NCI-H226 (cell line): ENCODE measurements around the gene LRRC47.

ENCODE experiments used
- DNase-seq: peaks from one replicate; pipeline ENCODE4 v3.0.0-alpha.2; 2015

Gene LRRC47

DNA sequence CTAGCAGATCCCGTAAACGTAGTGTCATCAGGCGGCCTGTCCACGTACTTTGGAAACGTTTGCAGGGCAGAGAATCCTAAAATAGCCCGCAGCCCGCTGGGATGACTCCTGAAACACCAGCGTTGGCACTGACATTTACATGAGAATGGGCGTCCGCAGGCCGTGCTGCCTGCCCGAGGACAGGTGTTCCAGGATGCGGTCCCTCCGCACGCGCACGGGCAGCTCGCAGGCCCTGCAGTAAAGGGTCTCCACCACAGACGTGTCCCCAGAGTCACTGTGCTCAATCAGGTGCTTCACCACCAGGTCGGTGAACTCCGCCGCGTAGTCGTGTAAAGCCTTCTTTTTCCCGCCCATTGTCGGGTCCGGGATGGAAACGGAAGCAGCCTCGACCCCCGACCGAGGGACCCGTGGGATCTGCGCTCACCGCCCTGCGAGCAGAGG, 49.9 kb downstream of the LRRC47 start:
- DNase-seq = no peak

DNA sequence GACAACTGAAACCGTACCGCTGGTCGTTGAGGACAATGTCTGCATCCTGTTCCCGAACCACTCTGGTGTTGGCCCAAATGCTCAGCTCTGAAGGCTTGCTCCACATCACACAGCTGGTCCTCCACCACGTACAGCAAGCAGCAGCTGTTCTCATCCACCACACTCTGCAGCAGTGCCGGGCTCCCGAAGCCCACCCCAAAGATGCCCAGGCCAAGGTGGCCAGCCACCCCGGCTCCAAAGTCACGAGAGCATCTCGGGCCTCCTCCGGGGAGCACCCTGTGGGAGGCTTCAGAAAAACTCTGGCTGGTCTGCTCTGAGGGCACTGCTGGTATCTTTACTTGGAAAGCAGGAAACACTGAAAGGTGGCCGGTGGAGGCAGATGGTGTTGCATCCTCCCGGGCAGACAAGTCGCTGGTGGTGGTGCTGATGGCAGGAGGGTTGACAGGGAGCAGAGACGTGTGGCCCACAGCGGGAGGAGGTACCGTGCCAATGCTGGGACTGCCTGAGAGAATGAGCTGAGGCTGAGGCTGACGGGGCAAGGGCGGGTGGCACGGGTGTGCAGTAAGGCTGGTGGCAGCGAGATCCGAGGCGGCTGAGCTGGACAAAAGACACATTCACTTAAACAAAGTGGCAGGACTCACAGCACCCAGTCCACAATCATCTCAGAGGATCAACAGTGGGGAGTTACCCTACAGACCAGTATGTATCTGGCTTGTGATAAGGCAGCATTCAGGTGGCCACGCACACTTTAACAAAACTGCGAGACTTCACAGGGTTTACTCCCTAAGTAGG, 50.5 kb downstream of the LRRC47 start:
- DNase-seq = no peak

DNA sequence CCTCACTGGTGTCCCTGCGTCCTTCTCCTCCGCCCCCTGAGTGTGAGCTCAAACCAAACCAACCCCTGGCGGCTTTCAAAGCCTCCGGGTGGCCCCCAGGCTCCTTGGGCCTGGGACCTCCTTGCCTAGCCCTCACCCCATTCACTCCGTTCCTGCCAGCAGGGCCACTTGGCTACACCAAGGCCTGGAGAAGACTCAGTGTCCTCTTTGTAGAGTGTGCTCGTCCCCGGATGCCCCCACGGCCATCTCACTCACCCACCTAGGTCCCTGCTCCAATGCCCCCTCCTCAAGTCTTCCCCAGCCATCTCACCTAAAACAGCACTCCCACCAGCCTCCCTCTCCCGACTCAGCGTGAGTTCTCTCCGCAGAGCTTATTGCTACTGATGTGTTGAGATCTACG, 51.2 kb downstream of the LRRC47 start:
- no peak for DNase-seq

DNA sequence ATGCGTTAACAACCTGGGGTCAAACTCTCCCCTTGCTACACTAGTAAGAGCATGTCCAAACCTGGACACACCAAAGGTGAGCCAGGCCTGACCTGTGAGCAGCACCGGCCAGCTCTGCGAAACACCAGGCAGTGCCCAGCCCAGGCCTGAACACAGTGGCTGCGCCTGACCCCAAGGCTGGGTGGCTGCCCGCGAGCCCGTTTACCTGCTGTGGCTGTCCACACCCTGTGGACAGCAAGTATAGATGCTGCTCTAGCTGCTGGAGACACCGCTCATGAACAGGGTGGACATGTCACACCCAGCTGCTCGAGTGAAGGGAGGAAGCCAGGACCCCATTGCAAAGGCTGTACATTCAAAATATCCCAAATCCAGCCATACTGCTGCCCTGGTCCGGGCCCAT, 51.7 kb downstream of the LRRC47 start:
- no peak for DNase-seq

DNA sequence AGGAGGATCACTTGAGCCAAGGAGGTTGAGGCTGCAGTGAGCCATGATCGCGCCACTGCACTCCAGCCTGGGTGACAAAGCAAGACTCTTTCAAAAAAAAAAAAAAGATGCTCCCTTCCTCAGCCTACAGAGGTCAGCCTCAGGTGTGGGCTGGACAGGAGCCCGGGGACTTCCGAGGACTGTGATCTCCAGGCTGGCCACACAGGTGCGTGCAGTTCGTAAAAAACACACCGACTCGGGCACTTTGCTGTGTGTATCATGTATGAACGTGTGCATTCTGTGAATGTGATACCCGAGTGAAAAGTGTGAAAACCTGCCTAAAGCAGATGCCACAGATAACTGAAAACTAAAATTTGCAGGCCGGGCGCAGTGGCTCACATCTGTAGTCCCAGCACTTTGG, 52.5 kb downstream of the LRRC47 start:
- DNase-seq = no peak

DNA sequence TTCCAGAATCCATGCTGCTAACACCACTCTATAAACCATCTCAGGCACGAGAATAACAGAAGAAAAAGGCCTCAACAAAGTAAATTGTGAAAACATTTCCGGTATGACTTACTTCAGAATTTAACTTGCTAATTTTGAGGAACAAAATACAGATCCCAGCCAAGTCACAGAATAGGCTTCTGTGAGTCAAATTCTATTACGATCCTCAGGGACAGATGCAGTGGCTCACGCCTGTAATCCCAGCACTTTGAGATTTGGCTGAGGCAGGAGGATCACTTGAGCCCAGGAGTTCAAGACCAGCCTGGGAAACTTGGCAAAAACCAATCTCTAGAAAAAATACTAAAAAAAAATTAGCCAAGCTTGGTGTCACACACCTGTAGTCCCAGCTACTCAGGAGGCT, 52.9 kb downstream of the LRRC47 start:
- no peak for DNase-seq

DNA sequence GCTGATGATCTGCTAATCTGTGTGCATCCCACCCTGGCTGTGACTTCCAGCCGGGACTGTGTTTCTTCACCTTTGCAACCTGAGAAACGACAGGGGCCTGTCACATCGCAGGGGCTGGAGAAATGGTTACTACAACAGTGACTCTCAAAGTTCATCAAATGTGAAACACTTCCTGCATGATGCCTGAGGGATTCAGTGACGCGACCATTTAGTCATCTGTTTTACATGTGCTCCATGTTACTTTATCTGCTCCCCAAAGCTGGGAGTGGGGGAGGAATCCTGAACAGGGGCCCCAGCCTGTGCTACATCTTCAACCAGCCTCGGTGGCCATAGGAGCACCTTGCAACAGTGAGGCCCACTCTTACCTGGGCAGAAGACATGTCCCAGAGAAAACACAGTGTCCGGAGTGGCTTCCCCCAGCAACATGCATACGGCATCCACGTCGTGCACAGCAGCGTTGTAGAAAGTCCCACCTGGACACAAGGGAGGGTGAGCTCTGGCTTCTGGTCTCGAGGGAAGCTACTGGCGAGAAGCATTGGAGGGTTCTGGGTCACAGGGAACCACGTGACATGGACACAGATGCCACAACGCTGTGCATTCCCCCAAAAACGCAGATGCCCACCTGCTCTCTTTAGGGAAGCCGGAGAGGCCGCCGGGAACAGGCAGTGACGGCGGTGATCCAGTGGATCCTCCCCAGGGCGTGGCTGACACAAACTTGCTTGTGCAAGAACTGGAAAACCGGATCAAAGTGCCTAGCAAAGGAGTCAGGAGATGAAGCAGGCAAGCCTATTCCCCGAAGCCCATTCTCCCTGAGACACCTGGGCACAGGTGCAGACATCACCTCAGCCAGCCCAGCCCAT, 53.6 kb downstream of the LRRC47 start:
- DNase-seq = no peak

DNA sequence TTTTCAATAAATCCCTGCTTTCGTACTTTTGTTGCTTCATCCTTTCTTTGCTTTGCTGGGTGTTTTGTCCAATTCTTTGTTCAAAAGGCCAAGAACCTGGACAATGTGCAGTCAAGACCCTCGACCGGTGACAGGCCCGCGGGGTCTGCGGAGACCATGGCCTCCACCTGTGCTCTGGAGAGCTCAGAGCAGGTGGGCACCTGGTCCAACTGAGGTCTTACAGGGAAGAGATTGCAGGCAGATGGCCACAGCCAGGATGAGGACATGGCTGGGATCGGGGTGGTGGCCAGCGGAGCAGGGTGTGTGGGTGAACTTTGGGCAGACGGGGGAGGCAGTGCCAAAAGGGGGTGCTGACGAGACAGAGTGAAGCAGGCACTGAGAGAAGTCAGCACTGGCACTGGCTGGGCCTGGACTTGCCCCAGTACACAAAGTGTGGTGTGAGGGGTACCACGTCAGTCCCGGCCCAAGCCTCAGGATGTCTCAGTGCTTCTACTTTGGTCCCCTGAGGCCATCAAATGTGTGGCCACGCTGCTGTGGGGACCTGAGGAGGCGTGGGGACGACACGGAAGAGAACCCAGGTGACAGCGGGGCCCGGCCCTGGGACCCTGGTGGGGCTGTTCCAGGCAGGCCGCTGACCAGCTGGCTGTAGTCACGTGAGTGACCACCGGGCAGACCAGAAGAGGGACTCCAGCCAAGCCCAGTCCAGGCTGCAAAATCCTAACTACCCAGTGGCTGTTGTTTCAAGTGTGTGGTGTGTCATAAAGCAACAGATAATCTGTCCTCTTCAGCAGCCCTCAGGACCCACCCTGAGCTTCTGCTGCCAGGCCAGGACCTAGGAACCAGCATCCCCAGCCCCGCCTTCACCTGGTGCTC, 54.5 kb downstream of the LRRC47 start:
- no peak for DNase-seq

DNA sequence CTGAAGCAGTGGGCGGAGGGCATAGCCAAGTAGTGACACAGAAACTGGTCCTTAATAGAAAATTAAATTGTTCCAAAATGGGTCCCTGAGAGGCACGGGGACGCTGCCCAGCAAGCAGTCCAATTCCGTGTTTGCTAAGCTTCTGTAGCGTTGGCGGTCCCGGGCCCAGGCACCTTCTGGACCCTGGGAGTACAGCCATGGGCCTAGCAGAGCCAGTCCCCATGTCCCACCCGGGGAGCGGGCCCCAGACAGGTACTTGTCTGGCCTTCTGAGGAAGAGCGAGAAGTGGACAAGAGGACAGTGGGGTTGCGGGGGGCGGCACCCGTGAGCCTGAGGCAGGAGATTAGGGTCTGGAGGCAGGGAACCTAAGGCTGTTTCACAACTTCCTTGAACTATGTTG, 55.5 kb downstream of the LRRC47 start:
- no peak for DNase-seq

DNA sequence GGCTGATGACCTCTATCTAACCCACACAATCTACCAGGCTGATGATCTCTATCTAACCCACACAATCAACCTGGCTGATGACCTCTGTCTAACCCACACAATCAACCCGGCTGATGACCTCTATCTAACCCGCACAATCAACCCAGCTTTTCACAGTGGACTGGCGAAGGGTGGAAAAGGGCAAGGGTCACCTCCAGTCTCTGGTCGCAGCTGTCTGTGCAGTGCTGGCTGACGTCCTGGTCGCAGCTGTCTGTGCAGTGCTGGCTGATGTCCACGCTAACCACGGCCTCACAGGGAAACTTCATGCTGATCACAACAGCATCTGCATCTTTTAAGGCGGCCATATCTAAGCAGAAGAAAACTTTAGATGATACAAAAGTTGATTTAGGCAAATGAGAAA, 56.3 kb downstream of the LRRC47 start:
- no peak for DNase-seq

DNA sequence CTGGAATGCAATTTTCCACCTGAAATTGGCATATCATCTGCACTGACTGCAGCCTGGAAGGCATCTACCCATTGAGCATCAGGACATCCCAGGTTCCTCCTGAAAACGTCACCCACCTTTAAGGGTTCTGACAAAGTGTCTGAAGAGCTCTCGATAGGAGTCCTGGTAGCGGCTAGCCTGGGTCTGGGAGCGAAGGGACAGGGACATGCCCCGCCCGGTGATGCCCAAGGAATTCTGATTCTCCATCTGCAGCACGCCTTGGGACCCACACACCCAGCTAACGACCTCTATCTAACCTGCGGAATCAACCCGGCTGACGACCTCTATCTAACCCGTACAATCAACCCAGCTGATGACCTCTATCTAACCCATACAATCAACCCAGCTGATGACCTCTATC, 57.4 kb downstream of the LRRC47 start:
- no peak for DNase-seq

DNA sequence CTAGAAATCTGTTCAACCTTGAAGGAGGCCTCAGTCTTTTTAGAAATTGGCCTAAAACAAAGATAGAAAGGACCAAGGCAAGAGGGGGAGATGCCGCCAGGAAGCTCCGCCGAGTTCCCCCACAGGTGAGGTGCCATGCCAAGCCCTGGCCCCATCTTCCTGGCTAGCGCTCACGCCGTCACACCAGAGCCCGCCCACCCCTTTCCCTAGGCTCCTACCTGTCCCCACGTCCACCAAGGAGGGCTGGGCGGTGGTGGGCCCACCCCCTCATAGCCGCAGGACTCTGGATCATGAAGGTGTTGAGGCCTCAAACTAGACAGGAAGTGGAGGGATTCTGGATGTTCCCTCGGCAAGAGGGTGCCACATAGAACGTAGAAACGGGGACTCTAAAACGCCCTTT, 59.6 kb downstream of the LRRC47 start:
- no peak for DNase-seq

DNA sequence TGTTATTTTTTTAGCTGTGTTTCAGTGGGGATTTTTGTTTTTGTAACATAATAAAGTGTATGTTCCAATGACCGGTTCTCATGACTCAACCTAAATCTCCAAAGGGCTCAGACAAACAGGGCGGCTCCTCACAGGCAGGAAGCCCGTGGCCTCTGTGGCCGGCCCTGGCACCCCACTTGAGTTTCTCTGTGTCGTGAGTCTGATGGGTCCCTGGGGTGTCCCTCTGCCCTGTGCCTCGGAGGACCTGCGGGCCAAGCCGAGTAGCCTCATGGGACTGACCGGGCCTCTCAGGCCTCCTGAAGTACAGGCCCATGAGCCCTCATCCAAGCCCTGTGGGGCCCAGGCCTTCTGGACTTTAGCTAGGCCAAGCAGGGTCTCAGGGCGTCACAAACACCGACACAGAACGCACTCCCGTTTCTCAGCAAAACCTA, 60.2 kb downstream of the LRRC47 start:
- DNase-seq = no peak

DNA sequence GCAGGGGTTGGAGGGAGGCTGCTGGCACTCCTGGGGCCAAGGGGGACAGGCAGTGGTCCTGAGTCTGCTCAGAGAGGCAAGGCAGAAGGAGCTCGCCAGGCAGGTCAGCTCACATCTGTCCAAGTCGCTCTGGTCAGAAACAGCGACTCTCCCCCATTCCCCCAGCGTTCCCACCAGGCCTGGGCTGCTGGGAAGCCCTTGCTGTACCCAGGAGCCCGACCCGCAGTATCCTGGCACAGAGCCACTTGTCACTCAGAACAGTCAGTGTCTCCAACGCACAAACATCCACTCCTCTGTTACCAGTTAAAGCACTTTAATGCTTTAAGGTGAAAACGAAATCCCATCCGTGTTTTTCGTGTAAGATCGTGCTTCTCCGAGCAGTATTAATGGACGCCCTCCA, 60.6 kb downstream of the LRRC47 start:
- DNase-seq = no peak

DNA sequence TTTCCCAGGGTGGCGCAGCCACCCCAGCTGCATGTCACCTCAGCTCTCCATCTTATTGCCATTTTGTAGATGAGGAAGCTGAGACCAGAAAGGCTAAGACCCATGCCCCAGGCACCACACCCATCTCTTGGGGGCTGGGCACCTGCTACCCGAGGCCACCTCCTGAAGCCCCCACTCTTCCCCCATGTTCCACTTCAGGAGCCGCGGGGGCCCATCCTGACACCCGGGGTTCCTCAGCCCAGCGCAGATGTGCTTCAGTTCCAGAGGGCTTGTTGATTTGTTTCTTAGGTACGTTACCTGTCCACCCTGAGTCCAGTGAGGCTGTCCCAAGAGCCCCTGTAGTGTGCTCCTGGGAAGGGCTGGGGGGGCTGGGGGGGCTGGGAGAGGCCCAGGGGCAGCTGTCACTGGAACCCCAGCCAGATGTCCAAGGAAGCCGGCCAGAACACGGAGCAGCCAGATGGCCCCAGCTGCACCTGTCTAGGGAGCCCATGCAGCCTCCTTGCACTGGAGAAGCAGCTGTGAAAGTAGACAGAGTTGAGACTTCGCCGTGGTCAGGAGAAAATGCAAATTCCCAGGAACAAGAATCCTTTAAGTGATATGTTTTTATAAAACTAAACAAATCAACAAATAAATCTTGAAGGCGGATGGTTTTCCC, 61.1 kb downstream of the LRRC47 start:
- DNase-seq = no peak

DNA sequence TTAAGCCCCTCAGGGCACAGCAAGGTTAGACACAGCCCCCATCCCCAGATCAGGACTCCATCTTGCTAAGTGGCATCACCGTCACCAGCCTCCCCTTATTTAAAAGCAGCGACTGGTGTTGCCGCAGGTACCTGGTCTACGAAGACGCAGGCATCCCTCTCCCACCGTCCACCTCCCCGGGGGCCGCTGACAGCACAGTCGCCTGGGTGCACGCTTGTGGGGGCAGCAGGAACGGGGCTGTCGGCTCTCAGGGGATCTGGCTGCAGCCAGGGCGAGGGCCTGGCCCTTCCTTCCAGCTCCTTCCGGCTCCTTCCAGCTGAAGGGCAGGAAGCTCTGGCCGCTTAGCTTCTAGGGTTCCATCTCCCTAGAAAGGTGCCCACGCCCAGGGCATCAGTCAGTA, 61.7 kb downstream of the LRRC47 start:
- DNase-seq = no peak

DNA sequence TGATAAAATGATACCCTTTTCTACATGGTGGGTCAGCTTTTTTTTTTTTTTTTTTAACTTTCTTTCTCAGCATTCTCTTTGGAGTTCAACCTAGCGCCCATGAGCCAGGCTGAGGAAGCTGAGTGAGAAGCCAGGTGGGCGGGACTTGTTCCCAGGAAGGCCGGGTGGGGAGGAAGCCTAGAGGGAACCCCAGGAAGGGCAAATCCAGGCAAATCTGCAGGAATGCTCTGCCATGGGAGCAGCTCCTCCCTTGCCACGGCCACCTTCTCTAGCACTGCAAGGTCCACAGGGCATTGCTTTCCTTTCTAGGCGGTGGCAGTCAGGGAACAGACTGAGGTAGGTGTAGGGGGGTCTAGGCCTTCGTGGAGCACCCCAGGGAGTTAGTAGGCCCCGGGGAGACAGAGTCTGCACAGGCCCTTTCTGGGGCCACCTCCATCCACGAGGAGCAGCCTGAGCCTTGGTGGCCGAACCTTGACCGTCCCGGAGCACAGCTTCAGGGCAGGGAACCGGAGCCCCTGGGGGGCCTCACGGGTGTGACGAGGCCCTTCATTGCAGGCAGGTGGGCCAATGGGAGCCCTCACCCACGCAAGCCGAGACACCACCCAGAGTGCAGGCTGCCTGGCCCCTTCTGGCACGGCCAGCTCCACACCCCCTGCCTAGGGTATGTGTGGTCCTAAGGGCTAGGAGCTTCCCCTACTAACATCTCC, 62.3 kb downstream of the LRRC47 start:
- DNase-seq = no peak

DNA sequence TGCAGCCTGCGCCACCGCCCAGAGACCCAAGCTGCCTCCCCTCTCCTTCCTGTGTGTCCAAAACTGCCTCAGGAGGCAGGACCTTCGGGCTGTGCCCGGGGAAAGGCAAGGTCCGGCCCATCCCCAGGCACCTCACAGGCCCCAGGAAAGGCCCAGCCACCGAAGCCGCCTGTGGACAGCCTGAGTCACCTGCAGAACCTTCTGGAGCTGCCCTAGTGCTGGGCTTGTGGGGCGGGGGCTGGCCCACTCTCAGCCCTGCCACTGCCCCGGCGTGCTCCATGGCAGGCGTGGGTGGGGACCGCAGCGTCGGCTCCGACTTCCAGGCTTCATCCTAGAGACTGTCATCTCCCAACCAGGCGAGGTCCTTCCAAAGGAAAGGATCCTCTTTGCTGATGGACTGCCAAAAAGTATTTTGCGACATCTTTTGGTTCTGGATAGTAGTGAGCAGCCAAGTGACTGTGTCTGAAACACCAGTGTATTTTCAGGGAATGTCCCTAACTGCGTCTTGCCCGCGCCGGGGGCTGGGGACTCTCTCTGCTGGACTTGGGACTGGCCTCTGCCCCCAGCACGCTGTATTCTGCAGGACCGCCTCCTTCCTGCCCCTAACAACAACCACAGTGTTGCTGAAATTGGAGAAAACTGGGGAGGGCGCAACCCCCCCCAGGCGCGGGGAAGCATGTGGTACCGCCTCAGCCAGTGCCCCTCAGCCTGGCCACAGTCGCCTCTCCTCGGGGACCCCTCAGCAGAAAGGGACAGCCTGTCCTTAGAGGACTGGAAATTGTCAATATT, 63.0 kb downstream of the LRRC47 start:
- DNase-seq = no peak

DNA sequence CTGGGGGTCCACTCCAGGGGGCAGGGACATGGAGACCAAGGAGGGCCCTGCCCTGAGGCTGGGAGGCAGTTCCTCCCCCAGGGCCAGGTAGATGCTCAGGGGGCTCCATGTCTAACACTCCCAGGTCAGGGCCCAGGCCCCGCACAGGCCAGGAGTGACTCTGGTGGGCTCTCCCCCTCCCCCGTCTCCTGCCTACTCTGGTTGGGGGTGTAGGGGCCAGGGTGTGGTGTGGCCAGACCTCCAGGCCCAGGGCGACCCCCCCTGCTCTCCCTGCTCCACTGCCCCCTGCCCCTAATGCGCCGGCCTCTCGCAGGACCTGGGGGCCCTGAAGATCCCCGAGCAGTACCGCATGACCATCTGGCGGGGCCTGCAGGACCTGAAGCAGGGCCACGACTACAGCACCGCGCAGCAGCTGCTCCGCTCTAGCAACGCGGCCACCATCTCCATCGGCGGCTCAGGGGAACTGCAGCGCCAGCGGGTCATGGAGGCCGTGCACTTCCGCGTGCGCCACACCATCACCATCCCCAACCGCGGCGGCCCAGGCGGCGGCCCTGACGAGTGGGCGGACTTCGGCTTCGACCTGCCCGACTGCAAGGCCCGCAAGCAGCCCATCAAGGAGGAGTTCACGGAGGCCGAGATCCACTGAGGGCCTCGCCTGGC, 63.7 kb downstream of the LRRC47 start:
- DNase-seq = no peak

DNA sequence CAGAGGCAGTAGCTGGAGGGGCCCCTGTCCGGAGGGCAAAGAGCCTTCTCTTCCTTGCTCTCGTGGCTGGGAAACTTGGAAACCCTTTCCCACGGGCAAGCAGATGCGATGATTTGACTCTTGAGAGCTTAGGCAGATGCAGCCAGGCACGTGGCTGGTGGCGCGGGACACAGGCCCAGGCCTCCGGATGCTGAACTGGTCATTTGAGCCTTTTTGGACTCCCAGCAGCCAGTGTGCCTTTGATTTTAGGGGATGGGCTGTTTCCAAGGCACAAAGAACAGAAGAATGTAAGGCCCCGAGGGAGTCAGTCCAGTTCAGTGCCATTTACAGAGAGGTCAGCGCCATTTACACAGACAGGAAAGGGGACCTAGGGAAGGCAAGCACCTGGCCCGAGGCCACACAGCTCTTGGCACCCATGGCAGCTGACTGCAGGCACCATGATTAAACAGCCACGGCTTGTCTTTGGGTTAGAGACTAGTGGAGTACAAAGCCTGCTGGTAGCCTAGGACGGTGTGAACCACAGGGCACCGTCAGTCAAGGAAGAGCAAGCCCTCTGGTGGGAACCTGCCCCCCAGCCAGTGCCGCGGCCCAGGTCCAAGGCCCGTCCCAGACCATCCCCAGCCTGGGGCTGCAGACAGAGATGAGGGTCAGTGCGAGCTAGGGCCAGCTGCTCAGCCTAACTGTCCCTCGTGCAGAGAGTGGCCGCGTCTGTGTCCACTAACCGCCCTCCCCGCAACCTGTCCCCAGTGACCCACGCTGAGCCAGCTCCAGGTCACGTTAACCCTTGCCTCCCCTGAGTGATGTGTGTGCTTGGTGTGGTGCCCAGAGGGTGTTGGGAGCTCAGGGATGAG, 64.5 kb downstream of the LRRC47 start:
- DNase-seq = no peak
